PC-3 (cell line): Measurements from ENCODE around the gene WFDC5. TPM values are rescaled to one million over a fixed set of nuclear protein-coding genes. Genes with fewer than 3 reads are reported as not detected.

Source experiments
- ATAC-seq: fragments of 200-7000 bp; cut with Tn5 transposase; 2 replicates; pipeline ENCODE4 v1.9.1; 2020; ENCODE audit warnings: mild to moderate bottlenecking, moderate library complexity
- BruUV-seq: library from RNA; stranded (reverse); fragments of 400-500 nt; replicated peaks from 2 replicates; lab custom pipeline; 2021; lab: Mats Ljungman, UMichigan
- CTCF ChIA-PET: fragments of 300-600 bp; sonication (Branson Sonifier 250); formaldehyde crosslinking; loops from one replicate; lab custom pipeline; 2022; ENCODE audit warnings: antibody characterized with exemption; lab: Charles Lee
- POLR2A ChIA-PET: fragments of 300-600 bp; sonication (Branson Sonifier 250); formaldehyde crosslinking; loops from one replicate; lab custom pipeline; 2022; ENCODE audit warnings: antibody characterized with exemption; ENCODE audit not compliant: unreplicated experiment; lab: Charles Lee
- DNase-seq: peaks from one replicate; pipeline ENCODE4 v3.0.0-alpha.2; 2015
- H2AFZ ChIP-seq: fragments of 300-600 bp; sonication (generic); 2 replicates; pipeline ENCODE4 v1.6.0; 2016; ENCODE audit warnings: antibody characterized with exemption, low read length
- H3F3A ChIP-seq: fragments of 300-600 bp; sonication (generic); one replicate; pipeline ENCODE4 v1.6.0; 2017; ENCODE audit warnings: antibody characterized with exemption, low read length, control low read depth, mild to moderate bottlenecking; ENCODE audit not compliant: unreplicated experiment
- H3K27ac ChIP-seq: fragments of 300-600 bp; sonication (generic); 2 replicates; pipeline ENCODE4 v1.5.1; 2016; ENCODE audit warnings: mild to moderate bottlenecking, low read length
- H3K27me3 ChIP-seq: fragments of 300-600 bp; sonication (generic); 2 replicates; pipeline ENCODE4 v1.6.1; 2016; ENCODE audit warnings: low read length, mixed read lengths
- H3K36me3 ChIP-seq: fragments of 300-600 bp; sonication (generic); 2 replicates; pipeline ENCODE4 v1.6.1; 2016; ENCODE audit warnings: low read depth, mixed run types, low read length, mixed read lengths
- H3K4me1 ChIP-seq: fragments of 300-600 bp; sonication (generic); 2 replicates; pipeline ENCODE4 v1.5.1; 2016; ENCODE audit warnings: low read length; ENCODE audit not compliant: insufficient read depth
- H3K4me2 ChIP-seq: fragments of 300-600 bp; sonication (generic); 2 replicates; pipeline ENCODE4 v1.6.0; 2016; ENCODE audit warnings: low read length
- H3K4me3 ChIP-seq: fragments of 300-600 bp; sonication (generic); 2 replicates; pipeline ENCODE4 v1.5.1; 2016; ENCODE audit warnings: mild to moderate bottlenecking, low read length, mixed read lengths
- H3K79me2 ChIP-seq: fragments of 300-600 bp; sonication (generic); 2 replicates; pipeline ENCODE4 v1.6.1; 2017; ENCODE audit warnings: low read length, mixed read lengths
- H3K9ac ChIP-seq: fragments of 300-600 bp; sonication (generic); 2 replicates; pipeline ENCODE4 v1.6.0; 2016; ENCODE audit warnings: mild to moderate bottlenecking, low read length
- H3K9me2 ChIP-seq: fragments of 300-600 bp; sonication (generic); replicated peaks from 2 replicates; pipeline ENCODE4 v1.6.1; 2016; ENCODE audit warnings: mixed run types, low read length, mixed read lengths
- H3K9me3 ChIP-seq: fragments of 300-600 bp; sonication (generic); 2 replicates; pipeline ENCODE4 v1.6.1; 2016; ENCODE audit warnings: low read length, mixed read lengths
- H4K20me1 ChIP-seq: fragments of 300-600 bp; sonication (generic); 2 replicates; pipeline ENCODE4 v1.6.1; 2016; ENCODE audit warnings: low read length, mixed read lengths
- CTCF ChIP-seq: fragments of 300-600 bp; sonication (generic); conservative IDR thresholded peaks from 2 replicates; pipeline ENCODE4 v1.5.1; 2017; ENCODE audit warnings: antibody characterized with exemption, low read depth, mild to moderate bottlenecking, low read length
- EZH2 ChIP-seq: fragments of 300-600 bp; sonication (generic); IDR thresholded peaks from one replicate; pipeline ENCODE4 v1.6.1; 2017; ENCODE audit warnings: antibody characterized with exemption, mild to moderate bottlenecking, low read length; ENCODE audit not compliant: unreplicated experiment
- EZH2phosphoT487 ChIP-seq: fragments of 300-600 bp; sonication (generic); IDR thresholded peaks from 2 replicates; pipeline ENCODE4 v1.6.1; 2018; ENCODE audit warnings: mild to moderate bottlenecking, antibody characterized with exemption, low read length, borderline replicate concordance
- intact Hi-C: fragments of 100-400 bp; cut with micrococcal nuclease; formaldehyde crosslinking; loops from 2 replicates; pipeline ENCODE4 v1.9.0; 2023
- total RNA-seq: library from RNA; depleted of rRNA; stranded (reverse); fragments of >200 nt; gene quantifications from 2 replicates; pipeline ENCODE4 v1.2.3, GENCODE V29; 2014

The WFDC5 gene
- total RNA-seq, 1 experiment from 2014 or later: not detected

GRCh38 chr20:45111285-45111684 lies 3.7 kb downstream of the WFDC5 start:
- TF ChIP-seq EZH2phosphoT487: no peak
- no peak for TF ChIP-seq EZH2
- TF ChIP-seq CTCF: no peak
- Histone ChIP-seq H3K27me3 (no peaks in the 10 kb centered on the region), H4K20me1 (no peaks in the 10 kb centered on the region), H3K9ac (no peak overlapping the region), H2AFZ (no peak overlapping the region), H3K4me3 (no peak overlapping the region), H3K9me2 (no peaks in the 10 kb centered on the region), H3K79me2 (no peaks in the 10 kb centered on the region), H3K4me1 (no peaks in the 10 kb centered on the region), H3K27ac (no peak overlapping the region), H3F3A (no peaks in the 10 kb centered on the region), H3K4me2 (no peak overlapping the region), H3K36me3 (no peaks in the 10 kb centered on the region), H3K9me3 (no peaks in the 10 kb centered on the region)
- DNase-seq (no peak), ATAC-seq (no peak)
- intact Hi-C loops: no loop called here
- no TSS peak for BruUV-seq
- ChIA-PET POLR2A (no interaction called here), CTCF (interaction anchor here (0.6 to 2.4 kb wide), 6 partner anchors 17 to 311 kb away, joined by 3 to 8 read pairs (median 4); no protein-coding TSS in a partner anchor)

- DNase-seq: no peak
- ChIA-PET CTCF (interaction anchor here (1.4 kb wide), 1 partner anchor 183 kb away, joined by 3 read pairs; no protein-coding TSS in a partner anchor), POLR2A (interaction anchor here (0.5 kb wide), 1 partner anchor 54 kb away, joined by 4 read pairs; no protein-coding TSS in a partner anchor)
- no peak overlapping the region for H2AFZ ChIP-seq
- no peak for ATAC-seq
- intact Hi-C loops: no loop called here
- H3K4me1 ChIP-seq: peaks cover under 1% of the 10 kb centered on the region
- no peaks in the 10 kb centered on the region for H3K9me2 ChIP-seq
- H3K27ac ChIP-seq: no peak overlapping the region
- H3K9me3 ChIP-seq: no peaks in the 10 kb centered on the region
- no peaks in the 10 kb centered on the region for H3K79me2 ChIP-seq
- no peak overlapping the region for H3K4me2 ChIP-seq
- no peaks in the 10 kb centered on the region for H3K36me3 ChIP-seq
- no peak for TF ChIP-seq EZH2
- no peak for TF ChIP-seq CTCF
- TF ChIP-seq EZH2phosphoT487: no peak
- H3K9ac ChIP-seq: no peak overlapping the region
- no peaks in the 10 kb centered on the region for H3F3A ChIP-seq
- no peak overlapping the region for H3K4me3 ChIP-seq
- no TSS peak for BruUV-seq
- no peaks in the 10 kb centered on the region for H3K27me3 ChIP-seq
- no peaks in the 10 kb centered on the region for H4K20me1 ChIP-seq
These were observed 4.7 kb downstream of the WFDC5 start for GRCh38 chr20:45110301-45110700.

GRCh38 chr20:45109634-45110033 lies 5.3 kb downstream of the WFDC5 start:
- Histone ChIP-seq H3F3A (no peaks in the 10 kb centered on the region), H3K9ac (no peak overlapping the region), H3K27me3 (no peaks in the 10 kb centered on the region)

More at GRCh38 chr20:45109634-45110033, 5.3 kb downstream of the WFDC5 start:
- no peaks in the 10 kb centered on the region for H4K20me1 ChIP-seq
- intact Hi-C loops: no loop called here
- no peak overlapping the region for H2AFZ ChIP-seq
- H3K4me3 ChIP-seq: no peak overlapping the region
- H3K4me2 ChIP-seq: no peak overlapping the region
- ATAC-seq (no peak), DNase-seq (no peak)
- no peaks in the 10 kb centered on the region for H3K36me3 ChIP-seq
- TF ChIP-seq CTCF (no peak), EZH2phosphoT487 (no peak), EZH2 (no peak)
- ChIA-PET CTCF (interaction anchor here (1.4 kb wide), 1 partner anchor 184 kb away, joined by 3 read pairs; no protein-coding TSS in a partner anchor), POLR2A (interaction anchor here (0.5 to 0.6 kb wide), 2 partner anchors 57 to 60 kb away, joined by 3 to 4 read pairs; no protein-coding TSS in a partner anchor)
- BruUV-seq: no TSS peak
- H3K9me3 ChIP-seq: no peaks in the 10 kb centered on the region
- no peak overlapping the region for H3K27ac ChIP-seq
- peaks cover 7% of the 10 kb centered on the region for H3K4me1 ChIP-seq
- H3K9me2 ChIP-seq: no peaks in the 10 kb centered on the region
- no peaks in the 10 kb centered on the region for H3K79me2 ChIP-seq
